RWPE2 (cell line): ENCODE measurements around the gene NDUFA6.
A peak's percentile ranks its signal among the peaks of the same experiment; 100 is the strongest.
"Not testable (repeated sequence)": the region's sequence is repeated elsewhere in the genome, so short reads cannot be mapped to it uniquely, and the experiment has no call there.

Source experiments
- ATAC-seq: fragments of 200-7000 bp; cut with Tn5 transposase; 3 replicates; pipeline ENCODE4 v1.9.1; 2021; ENCODE audit warnings: low read depth
- DNase-seq: peaks from one replicate; pipeline ENCODE4 v3.0.0-alpha.2; 2020; ENCODE audit warnings: low spot score
- H3K27ac ChIP-seq: fragments of 450-650 bp; 2 replicates; pipeline ENCODE4 v1.5.1; 2017; ENCODE audit warnings: mild to moderate bottlenecking; ENCODE audit not compliant: poor library complexity, severe bottlenecking
- H3K27me3 ChIP-seq: fragments of 250-450 bp; sonication (Bioruptor Pico); 2 replicates; pipeline ENCODE4 v1.5.1; 2021; ENCODE audit warnings: mild to moderate bottlenecking, moderate library complexity; ENCODE audit not compliant: insufficient read depth, poor library complexity, severe bottlenecking
- H3K36me3 ChIP-seq: fragments of 250-450 bp; sonication (Bioruptor Pico); 2 replicates; pipeline ENCODE4 v1.5.1; 2020; ENCODE audit warnings: low read depth, mild to moderate bottlenecking, moderate library complexity
- H3K4me1 ChIP-seq: fragments of 250-450 bp; sonication (Bioruptor Pico); 2 replicates; pipeline ENCODE4 v1.5.1; 2021; ENCODE audit warnings: mild to moderate bottlenecking, moderate library complexity; ENCODE audit not compliant: insufficient read depth, poor library complexity, severe bottlenecking
- H3K4me3 ChIP-seq: fragments of 250-450 bp; sonication (Bioruptor Pico); 2 replicates; pipeline ENCODE4 v1.5.1; 2021; ENCODE audit warnings: mild to moderate bottlenecking, moderate library complexity; ENCODE audit not compliant: severe bottlenecking
- H3K9me3 ChIP-seq: fragments of 250-450 bp; sonication (Bioruptor Pico); 2 replicates; pipeline ENCODE4 v1.5.1; 2021; ENCODE audit warnings: mild to moderate bottlenecking, moderate library complexity; ENCODE audit not compliant: severe bottlenecking
- CTCF ChIP-seq: fragments of 450-650 bp; IDR thresholded peaks from one replicate; pipeline ENCODE4 v1.5.1; 2017; ENCODE audit warnings: mild to moderate bottlenecking, moderate library complexity; ENCODE audit not compliant: poor library complexity, severe bottlenecking

The NDUFA6 gene

GRCh38 chr22:42127606-42128005, 37.0 kb upstream of the NDUFA6 start:
- no peak for TF ChIP-seq CTCF
- Histone ChIP-seq H3K4me1 (no peaks in the 10 kb centered on the region), H3K27me3 (no peaks in the 10 kb centered on the region), H3K4me3 (no peak overlapping the region), H3K27ac (no peak overlapping the region), H3K9me3 (no peaks in the 10 kb centered on the region), H3K36me3 (no peaks in the 10 kb centered on the region)
- DNase-seq (no peak), ATAC-seq (no peak)

GRCh38 chr22:42123529-42123928, 33.0 kb upstream of the NDUFA6 start:
- ATAC-seq, result 0 out of 3 replicates have a peak, but pooled peaks have one; percentile 28

GRCh38 chr22:42120231-42121021, 29.9 kb upstream of the NDUFA6 start:
- not testable (repeated sequence) for H3K4me1 ChIP-seq, ATAC-seq, H3K27me3 ChIP-seq, H3K4me3 ChIP-seq, H3K27ac ChIP-seq, DNase-seq, H3K9me3 ChIP-seq, H3K36me3 ChIP-seq

More at GRCh38 chr22:42123529-42123928, 33.0 kb upstream of the NDUFA6 start:
- not testable (repeated sequence) for DNase-seq, H3K4me3 ChIP-seq, H3K27ac ChIP-seq, H3K4me1 ChIP-seq, H3K9me3 ChIP-seq, H3K36me3 ChIP-seq, H3K27me3 ChIP-seq

GRCh38 chr22:42116848-42117424, 26.4 kb upstream of the NDUFA6 start:
- Histone ChIP-seq H3K36me3 (no peaks in the 10 kb centered on the region), H3K27ac (no peak overlapping the region), H3K9me3 (peaks cover 5% of the 10 kb centered on the region), H3K27me3 (no peaks in the 10 kb centered on the region), H3K4me3 (no peak overlapping the region), H3K4me1 (no peaks in the 10 kb centered on the region)
- TF ChIP-seq CTCF, result no peak
- no peak for ATAC-seq
- no peak for DNase-seq

- H3K4me3 ChIP-seq, H3K9me3 ChIP-seq, H3K4me1 ChIP-seq, H3K27me3 ChIP-seq, ATAC-seq, H3K36me3 ChIP-seq, H3K27ac ChIP-seq, DNase-seq: not testable (repeated sequence)
These were observed 24.9 kb upstream of the NDUFA6 start for GRCh38 chr22:42115420-42115830.

- TF ChIP-seq CTCF, result no peak
- DNase-seq (no peak), ATAC-seq (no peak)
- no peaks in the 10 kb centered on the region for H3K27me3 ChIP-seq
- H3K9me3 ChIP-seq, result peaks cover 5% of the 10 kb centered on the region
- no peaks in the 10 kb centered on the region for H3K4me1 ChIP-seq
- no peaks in the 10 kb centered on the region for H3K36me3 ChIP-seq
- H3K27ac ChIP-seq, result no peak overlapping the region
- no peak overlapping the region for H3K4me3 ChIP-seq
These were observed 24.1 kb upstream of the NDUFA6 start for GRCh38 chr22:42114721-42115120.

GRCh38 chr22:42112793-42113192, 22.2 kb upstream of the NDUFA6 start:
- H3K9me3 ChIP-seq, H3K27me3 ChIP-seq, H3K36me3 ChIP-seq, H3K4me3 ChIP-seq, H3K4me1 ChIP-seq, H3K27ac ChIP-seq, DNase-seq, ATAC-seq: not testable (repeated sequence)
